Ectodermal cell (in vitro differentiated cells): Measurements from ENCODE around the gene HTRA2.

Experiments
- H3K27ac ChIP-seq: 2 replicates; pipeline ENCODE4 v1.7.0; 2013; ENCODE audit warnings: mild to moderate bottlenecking, low read depth, low read length; ENCODE audit not compliant: insufficient read depth, poor library complexity, severe bottlenecking
- H3K27me3 ChIP-seq: 2 replicates; pipeline ENCODE4 v1.7.0; 2013; ENCODE audit warnings: mild to moderate bottlenecking, low read length; ENCODE audit not compliant: insufficient read depth, control insufficient read depth, poor library complexity, severe bottlenecking
- H3K36me3 ChIP-seq: one replicate; pipeline ENCODE4 v1.7.0; 2013; ENCODE audit warnings: low read length; ENCODE audit not compliant: control insufficient read depth, insufficient read depth
- H3K4me1 ChIP-seq: one replicate; pipeline ENCODE4 v1.7.0; 2013; ENCODE audit warnings: low read length; ENCODE audit not compliant: control insufficient read depth, insufficient read depth
- H3K4me3 ChIP-seq: 2 replicates; pipeline ENCODE4 v1.7.0; 2013; ENCODE audit warnings: low read depth, low read length, control low read depth; ENCODE audit not compliant: insufficient read depth
- H3K9me3 ChIP-seq: 2 replicates; pipeline ENCODE4 v1.7.0; 2013; ENCODE audit warnings: mild to moderate bottlenecking, low read length, moderate library complexity; ENCODE audit not compliant: control insufficient read depth
- WGBS, 2 experiments: methylation state at CpG; one replicate each; pipeline ENCODE4 v1.1.7; 2013; ENCODE audit warnings: missing lambda C conversion rate in 2 of 2; 5-methylcytosine and 5-hydroxymethylcytosine counted together

Gene HTRA2

DNA sequence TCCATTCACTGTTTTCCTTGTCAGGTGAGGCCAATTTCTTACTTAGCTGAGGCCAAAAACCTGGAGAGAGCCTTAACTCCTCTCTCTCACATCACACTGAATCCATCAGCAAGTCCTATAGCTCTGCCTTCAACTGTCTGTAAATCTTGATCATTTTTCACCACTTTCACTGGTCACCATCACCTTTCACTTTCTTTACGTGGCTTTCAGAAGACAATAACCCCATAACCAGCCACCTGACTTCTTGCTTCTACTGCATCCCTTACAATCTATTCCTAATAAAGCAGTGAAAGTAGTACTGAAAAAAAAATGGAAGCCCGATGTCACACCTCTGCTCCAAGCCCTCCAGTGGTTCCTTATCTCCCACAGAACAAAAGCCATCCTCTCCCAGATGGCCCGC lies 16.3 kb downstream of the HTRA2 start:
- Histone ChIP-seq H3K4me1 (peaks cover 16% of the 10 kb centered on the region), H3K9me3 (no peaks in the 10 kb centered on the region), H3K27ac (no peak overlapping the region), H3K4me3 (no peak overlapping the region), H3K27me3 (peaks cover 32% of the 10 kb centered on the region), H3K36me3 (no peaks in the 10 kb centered on the region)
- 84 to 91% methylated on average over 3 of the region's 3 CpGs for WGBS, 2 experiments

DNA sequence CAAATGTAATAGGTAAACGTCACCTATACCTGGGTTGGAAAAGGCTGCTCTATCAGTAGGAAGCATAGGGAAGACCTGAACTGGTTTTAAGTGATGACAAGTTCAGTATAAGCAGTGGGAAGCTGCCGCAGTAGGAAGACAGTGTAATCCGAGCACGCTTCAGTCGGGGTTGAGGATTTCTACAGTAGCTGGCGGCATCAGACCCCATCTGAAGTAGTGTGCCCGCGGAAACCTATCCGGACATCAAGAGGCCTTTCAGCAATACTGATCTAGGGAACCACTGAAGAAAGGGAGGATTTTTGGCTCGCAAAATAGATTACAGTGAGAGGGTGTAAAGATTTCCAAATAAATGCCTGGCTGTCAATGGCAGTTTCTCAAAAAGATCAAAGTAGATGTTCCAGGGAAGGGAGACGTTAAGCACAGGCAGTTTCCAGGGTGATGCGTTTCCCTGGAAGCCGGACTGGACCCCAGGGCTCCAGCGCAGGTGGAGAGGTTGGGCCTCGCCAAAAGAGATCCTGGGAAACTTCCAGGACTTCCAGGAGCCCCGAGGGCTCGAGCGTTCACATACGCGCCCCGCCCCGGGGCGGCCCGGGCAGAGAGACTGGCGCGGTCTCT lies 18.7 kb downstream of the HTRA2 start:
- Histone ChIP-seq H3K9me3 (no peaks in the 10 kb centered on the region), H3K36me3 (no peaks in the 10 kb centered on the region), H3K4me3 (peak overlapping the region; percentile 57), H3K27ac (no peak overlapping the region), H3K27me3 (peaks cover 32% of the 10 kb centered on the region), H3K4me1 (peaks cover 30% of the 10 kb centered on the region)
- 7% methylated on average over 26 of the region's 26 CpGs for WGBS, 2 experiments

DNA sequence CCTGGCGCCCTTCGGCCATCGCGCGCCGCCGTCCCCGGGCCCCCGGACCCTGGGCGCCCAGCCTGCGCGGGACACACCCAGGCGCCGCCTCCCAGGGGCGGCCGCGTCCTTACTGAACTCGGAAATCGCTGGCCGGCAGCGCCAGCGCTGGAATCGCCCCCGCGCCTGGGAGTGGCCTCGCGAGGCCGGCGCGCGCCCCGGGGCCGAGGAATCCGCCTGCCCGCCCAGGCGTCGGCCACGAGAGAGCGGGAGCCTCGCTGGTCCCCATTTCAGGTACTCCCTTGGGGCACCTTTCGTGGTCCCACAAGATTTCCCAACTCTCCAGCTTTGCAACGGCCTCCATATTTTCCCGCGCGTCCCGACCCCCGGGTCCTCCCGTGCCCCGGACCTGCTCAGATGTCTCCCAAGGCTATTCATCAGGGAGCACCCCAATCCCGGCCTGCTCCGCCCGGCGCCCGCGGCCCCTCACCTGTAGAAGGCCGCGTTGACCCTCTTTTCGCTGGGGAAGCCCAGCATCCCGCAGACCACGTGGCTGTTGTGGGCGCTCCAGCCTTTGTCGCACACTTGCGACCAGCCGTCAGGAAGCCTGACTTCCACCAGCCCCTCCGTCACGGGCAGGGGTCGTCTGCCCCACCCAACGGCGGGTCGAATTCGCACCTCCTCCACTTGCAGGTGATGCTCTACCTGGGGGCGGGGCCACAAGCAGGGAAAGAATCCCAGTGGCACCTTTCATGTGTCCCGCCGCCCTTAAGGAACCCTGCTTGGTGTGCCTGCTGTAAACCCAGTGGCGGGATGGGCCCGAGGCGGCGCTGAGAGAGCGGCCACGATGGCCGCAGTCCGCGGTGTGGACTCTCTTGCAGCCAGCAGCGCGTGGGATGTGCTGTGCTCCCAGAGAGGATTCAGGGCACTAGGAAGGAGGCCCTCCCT lies 19.4 kb downstream of the HTRA2 start:
- H3K36me3 ChIP-seq, result no peaks in the 10 kb centered on the region
- no peak overlapping the region for H3K27ac ChIP-seq
- H3K27me3 ChIP-seq, result peaks cover 32% of the 10 kb centered on the region
- H3K4me3 ChIP-seq, result peak overlapping the region; percentile 57
- no peaks in the 10 kb centered on the region for H3K9me3 ChIP-seq
- WGBS, 2 experiments, result 2 to 3% methylated on average over 85 of the region's 85 CpGs
- peaks cover 30% of the 10 kb centered on the region for H3K4me1 ChIP-seq

DNA sequence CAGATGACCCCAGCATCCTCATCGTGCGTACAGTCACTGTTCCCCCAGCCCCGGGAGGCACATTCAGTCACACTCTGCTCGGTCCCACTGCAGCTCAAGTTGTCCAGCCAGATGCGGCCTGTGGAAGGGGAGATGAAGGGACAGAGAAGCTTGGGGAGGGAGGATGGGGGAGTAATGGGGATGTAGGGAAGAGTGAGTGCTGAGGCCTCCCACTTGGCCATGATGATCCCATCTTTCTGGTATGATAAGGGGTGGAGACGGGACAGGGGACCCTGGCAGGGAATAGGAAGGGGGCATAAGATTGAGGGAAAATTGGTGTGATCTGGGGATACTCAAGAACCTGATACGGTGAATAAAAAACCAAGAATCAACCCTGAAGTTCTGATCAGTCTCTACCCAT lies 20.5 kb downstream of the HTRA2 start:
- H3K9me3 ChIP-seq, result no peaks in the 10 kb centered on the region
- no peaks in the 10 kb centered on the region for H3K36me3 ChIP-seq
- no peak overlapping the region for H3K4me3 ChIP-seq
- 82 to 87% methylated on average over 7 of the region's 7 CpGs for WGBS, 2 experiments
- peaks cover 30% of the 10 kb centered on the region for H3K4me1 ChIP-seq
- H3K27me3 ChIP-seq, result peaks cover 40% of the 10 kb centered on the region
- H3K27ac ChIP-seq, result no peak overlapping the region

DNA sequence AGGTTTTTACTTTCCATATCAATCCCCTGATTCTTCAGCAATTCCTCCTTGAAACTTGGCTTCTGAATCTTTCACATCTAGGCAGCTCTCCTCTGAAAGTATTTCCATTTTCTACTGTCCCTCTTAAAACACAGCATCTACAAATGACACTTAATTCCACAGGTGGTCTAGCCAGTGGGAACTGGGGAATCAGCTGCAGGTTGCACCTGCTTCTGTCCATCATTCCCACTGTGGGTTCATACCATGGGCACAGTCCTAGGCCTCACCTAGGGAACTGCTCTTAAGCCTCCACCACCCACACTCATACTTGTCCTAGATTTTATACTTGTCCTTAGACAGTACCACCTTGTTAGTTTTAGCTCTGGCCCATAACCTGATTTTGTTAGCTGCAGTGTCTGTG lies 21.8 kb downstream of the HTRA2 start:
- Histone ChIP-seq H3K27me3 (peaks cover 50% of the 10 kb centered on the region), H3K4me1 (peaks cover 30% of the 10 kb centered on the region), H3K4me3 (no peak overlapping the region), H3K36me3 (no peaks in the 10 kb centered on the region), H3K27ac (no peak overlapping the region), H3K9me3 (no peaks in the 10 kb centered on the region)

DNA sequence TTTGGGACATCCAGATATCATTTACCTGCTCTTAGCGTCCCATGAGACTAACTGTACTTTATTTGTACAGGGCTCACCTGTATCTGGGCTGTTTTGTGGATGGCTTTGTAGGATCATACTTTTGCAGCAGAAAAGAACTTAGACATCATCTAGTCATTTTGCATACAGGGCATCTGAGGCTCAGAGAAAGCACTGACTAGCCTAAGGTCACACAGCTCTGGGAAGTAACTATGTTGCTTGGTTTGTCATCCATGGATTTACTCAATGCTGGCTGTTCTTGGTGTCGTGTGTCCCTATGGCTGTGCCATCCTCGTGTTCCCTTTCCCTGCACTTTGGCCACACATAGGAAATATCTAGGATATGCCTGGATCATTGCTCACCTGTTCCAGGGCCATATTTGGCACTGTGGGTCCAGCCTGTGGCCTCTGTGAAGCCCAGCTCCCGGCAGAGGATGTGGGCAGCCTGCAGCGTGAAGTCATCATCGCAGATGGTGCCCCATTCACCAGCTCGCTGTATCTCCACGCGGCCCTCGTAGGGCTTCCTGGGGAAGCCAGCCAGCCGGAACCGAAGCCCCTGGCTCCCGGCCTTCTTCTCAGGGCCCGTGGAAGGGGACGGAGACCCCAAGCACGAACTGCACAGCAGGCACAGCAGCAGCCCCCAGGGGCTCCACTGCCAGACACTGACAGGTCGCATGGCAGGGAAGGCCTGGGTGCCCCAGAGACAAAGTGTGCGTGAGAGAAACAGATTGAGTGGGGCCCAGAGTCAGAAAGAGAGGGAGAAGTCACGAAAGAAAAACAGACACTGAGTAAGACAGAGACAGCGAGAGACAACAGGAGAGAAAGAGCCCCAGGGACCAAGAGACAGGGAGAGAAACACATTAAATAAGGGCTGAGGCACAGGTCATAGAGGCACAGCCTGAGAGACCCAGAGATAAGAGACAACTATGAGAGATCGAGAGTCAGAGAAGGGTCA lies 22.5 kb downstream of the HTRA2 start:
- Histone ChIP-seq H3K27ac (no peak overlapping the region), H3K4me1 (peaks cover 30% of the 10 kb centered on the region), H3K9me3 (no peaks in the 10 kb centered on the region), H3K4me3 (no peak overlapping the region), H3K27me3 (peaks cover 50% of the 10 kb centered on the region), H3K36me3 (no peaks in the 10 kb centered on the region)
- WGBS, 2 experiments, result 88% methylated on average over 21 of the region's 21 CpGs

DNA sequence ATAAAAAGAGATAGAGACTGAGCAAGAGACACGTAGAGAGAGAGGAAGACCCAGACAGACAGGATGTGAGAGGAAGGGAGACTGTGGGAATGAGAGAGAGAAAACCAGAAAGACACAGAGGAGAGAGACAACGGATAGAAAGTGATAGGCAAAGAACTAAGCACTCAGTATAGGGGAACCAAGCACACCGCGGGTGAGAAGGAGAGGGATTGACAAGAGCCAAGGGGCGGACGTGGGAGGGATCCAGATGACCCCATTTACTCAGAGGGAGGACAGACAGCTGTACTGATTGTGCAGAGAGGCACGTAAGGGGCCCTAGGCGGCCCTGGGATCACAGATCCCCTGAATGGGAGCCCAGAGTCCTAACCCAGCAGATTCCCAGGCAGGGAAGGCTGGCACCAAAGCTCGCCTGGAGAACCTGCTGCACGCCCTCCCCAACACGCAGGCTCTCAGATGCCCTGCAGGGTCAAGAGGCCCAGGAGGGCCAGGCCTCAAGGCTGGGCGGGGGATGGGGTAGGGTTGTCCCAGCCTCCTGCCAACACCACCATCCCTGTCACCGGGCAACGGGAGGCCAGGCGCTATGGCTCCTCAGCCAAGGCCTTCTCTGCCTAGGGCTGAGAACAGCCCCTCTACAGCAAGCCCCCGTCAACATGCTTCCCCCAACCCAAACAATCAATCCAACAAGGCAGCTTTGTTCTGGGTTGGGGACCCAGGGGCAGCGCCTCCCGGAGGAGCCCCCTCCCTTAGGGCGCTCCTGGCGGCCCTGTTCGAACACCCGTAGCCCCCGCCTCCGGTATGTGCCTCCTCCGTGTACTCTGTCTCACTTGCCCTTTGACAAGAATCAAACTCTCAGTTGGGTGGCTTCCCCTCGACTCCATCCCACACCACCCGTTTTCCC lies 23.4 kb downstream of the HTRA2 start:
- Histone ChIP-seq H3K4me3 (peak overlapping the region; percentile 84), H3K27ac (peak overlapping the region; percentile 98), H3K4me1 (peaks cover 29% of the 10 kb centered on the region), H3K36me3 (no peaks in the 10 kb centered on the region), H3K9me3 (no peaks in the 10 kb centered on the region), H3K27me3 (peaks cover 41% of the 10 kb centered on the region)
- WGBS, 2 experiments, result 5 to 6% methylated on average over 27 of the region's 27 CpGs

DNA sequence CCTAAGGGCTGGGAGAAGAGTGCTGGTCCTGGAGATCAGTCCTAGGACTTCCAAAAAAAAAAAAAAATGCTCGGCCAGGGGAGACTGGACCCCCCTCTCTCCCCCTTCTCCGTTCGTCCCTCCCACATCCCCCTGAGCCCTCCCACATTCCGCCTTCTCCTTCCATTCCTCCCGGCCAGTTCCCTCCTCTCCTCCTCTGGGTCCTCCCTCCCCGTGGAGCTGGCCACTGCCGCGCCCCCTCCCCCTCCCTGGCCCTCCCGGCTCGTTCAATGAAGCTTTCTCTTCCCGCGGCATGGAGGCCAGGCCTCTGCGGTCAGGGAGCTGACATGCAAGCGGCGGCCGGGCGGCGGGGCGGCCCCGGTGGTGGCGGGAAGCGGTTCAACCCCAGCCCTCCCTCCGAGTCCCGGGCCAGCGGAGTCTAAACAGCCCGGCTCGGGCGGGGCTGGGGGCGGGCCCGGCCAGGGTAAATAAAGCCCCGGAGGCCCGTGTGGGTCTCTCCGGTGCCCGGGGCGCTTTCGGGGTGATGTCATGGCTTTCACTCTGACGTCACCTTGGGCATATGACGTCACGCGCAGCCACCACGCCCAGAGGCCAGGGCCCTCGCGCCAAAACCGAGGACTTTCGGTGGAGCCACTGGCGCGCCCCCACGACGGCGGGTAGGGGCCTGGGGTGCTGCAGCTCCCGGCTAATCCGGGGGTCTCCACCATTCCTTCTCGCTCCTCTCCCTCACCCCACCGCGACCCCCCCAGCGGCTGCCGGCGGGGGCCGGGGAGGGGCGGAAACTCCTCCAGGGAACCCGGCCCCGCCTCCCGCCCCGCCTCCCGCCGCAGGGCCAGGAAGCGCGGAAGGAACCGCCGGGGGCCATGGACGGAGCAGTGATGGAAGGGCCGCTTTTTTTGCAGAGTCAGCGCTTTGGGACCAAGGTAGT lies 24.4 kb downstream of the HTRA2 start, which contains the start of the genes DOK1 and LOXL3:
Gene DOK1 (plus strand): TSS at position 829 of the 928 bp plus-strand sequence. CDS start 35 bp downstream, at position 864.
Gene LOXL3 (minus strand): TSS at position 51 of the 928 bp plus-strand sequence. CDS start 1,308 bp downstream, outside the sequence.
- peaks cover 31% of the 10 kb centered on the region for H3K27me3 ChIP-seq
- peak within 1 kb of the TSS; percentile 98 for H3K27ac ChIP-seq
- peaks cover 23% of the 10 kb centered on the region for H3K4me1 ChIP-seq
- H3K9me3 ChIP-seq, result no peaks in the 10 kb centered on the region
- H3K36me3 ChIP-seq, result no peaks in the 10 kb centered on the region
- WGBS, 2 experiments, result 0% methylated on average over 73 of the region's 73 CpGs
- H3K4me3 ChIP-seq, result peak within 1 kb of the TSS; percentile 84
